Measurements from ENCODE around the gene WWTR1. TPM values are rescaled to one million over a fixed set of nuclear protein-coding genes. Genes with fewer than 3 reads are reported as not detected.

Gene WWTR1
- total RNA-seq, result 41.1 and 133 TPM in 2 replicates

DNA sequence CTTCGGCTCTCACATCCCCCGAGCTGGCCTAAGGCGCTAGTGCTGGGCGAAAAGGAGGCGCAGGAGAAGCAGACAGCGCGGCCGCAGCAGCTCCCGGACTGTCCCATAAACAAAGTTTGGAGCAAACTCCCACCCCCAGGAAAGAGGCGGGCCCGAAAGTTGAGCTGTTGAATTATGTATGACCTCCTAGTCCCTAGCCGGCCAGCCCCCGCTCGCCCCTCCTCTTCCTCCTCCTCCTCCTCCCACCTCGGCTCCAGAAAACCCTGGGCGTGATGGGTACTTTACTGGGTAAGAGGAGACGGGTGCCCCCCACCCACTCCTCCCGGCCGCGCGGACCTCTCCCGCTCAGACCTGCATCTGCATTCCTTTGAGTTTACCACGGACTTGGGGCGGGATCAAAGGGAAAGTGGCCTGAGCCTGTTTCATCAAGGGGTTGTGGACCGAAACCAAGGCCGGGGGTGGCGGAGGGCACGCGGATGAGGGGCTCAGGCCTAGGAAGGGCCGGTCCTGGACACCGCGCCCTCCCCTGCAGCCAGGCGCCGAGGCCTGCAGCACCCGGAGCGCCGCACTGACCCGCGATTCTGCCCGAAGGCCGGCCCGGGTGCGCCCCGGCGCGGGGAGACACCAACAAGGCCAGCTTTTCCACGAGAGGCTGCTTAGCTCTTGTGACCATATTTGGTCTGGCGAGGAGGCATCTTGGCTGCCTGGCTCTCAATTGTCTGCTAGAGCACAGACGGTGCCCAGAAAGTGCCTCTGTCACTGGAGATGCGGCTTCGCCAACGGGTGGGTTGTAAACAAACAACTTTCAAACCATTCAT lies at the start of gene WWTR1:
Gene WWTR1, minus strand, starts transcription at position 100 of the 818 bp plus-strand sequence. CDS start 719 bp downstream, outside the sequence.

DNA sequence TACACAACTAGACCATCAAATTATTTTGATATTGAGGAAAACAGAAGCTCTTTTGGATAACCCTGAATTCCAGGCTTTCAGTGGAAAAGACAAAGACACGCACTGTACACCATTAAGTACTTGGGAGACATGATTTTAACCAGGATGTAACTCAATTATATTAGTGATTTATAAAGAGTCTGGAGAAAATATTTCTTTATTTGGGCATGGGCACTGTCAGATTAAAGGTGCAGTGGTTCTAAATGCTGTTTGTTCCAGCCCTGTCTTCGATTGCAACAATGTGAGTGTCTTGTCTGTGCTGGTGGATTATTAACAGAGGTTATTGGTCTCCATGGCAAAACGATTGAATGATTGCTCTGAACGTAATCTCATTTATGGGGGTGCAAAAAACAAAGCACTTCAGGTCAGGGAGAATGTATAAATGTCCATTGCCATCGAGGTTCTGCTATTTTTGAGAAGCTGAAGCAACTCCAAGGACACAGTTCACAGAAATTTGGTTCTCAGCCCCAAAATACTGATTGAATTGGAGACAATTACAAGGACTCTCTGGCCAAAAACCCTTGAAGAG lies 183.5 kb downstream of the WWTR1 start, which contains the start of gene TM4SF4:
Gene TM4SF4, plus strand, starts transcription at position 448 of the 568 bp plus-strand sequence. CDS start 181 bp downstream, outside the sequence.

Small RNA genes lying within 50 kb of the gene (small RNA-seq; reads per million reads assigned to genes)
- gene RNU6-1098P (ENCODE audit: low replicate concordance), result not detected

Other genes starting within 250 kb of the WWTR1 start
- not detected in 2 replicates for gene TM4SF4, start 183.3 kb downstream of the WWTR1 start, total RNA-seq
- 22.1 and 35.9 TPM in 2 replicates for gene COMMD2, start 94.5 kb upstream of the WWTR1 start, total RNA-seq
- not detected in 2 replicates for gene ANKUB1, start 134.5 kb upstream of the WWTR1 start, total RNA-seq
- 53.8 and 68.5 TPM in 2 replicates for gene RNF13, start 155.2 kb upstream of the WWTR1 start, total RNA-seq

All from placental pericyte (primary cell).